ENCODE measurements around the gene MYH11.
"Not testable (repeated sequence)": the region's sequence is repeated elsewhere in the genome, so short reads cannot be mapped to it uniquely, and the experiment has no call there.

The MYH11 gene

GRCh38 chr16:15811481-15812400 is 45.1 kb downstream of the MYH11 start:
- Histone ChIP-seq H3K27me3 (peaks cover 8% of the 10 kb centered on the region), H3K4me1 (ENCODE audit: control insufficient read depth in 1 of 2, insufficient read depth in 1 of 2, low read depth in 1 of 2, low read length in 1 of 2) (no peaks in the 10 kb centered on the region), H3K36me3 (no peaks in the 10 kb centered on the region), H3K4me3 (ENCODE audit: low read depth in 1 of 2, low read length in 1 of 2) (no peak overlapping the region), H3K27ac (no peak overlapping the region), H3K9me3 (no peaks in the 10 kb centered on the region)
- no peak for TF ChIP-seq CTCF (IDR thresholded peaks at IDR 0.05)

GRCh38 chr16:15810949-15811348 is 45.9 kb downstream of the MYH11 start:
- no peaks in the 10 kb centered on the region for H3K36me3 ChIP-seq
- TF ChIP-seq CTCF (IDR thresholded peaks at IDR 0.05), result no peak
- peaks cover 8% of the 10 kb centered on the region for H3K27me3 ChIP-seq
- no peak overlapping the region for H3K27ac ChIP-seq
- H3K9me3 ChIP-seq, result no peaks in the 10 kb centered on the region
- H3K4me1 ChIP-seq (ENCODE audit: control insufficient read depth in 1 of 2, insufficient read depth in 1 of 2, low read depth in 1 of 2, low read length in 1 of 2), result no peaks in the 10 kb centered on the region
- H3K4me3 ChIP-seq (ENCODE audit: low read depth in 1 of 2, low read length in 1 of 2), result no peak overlapping the region

GRCh38 chr16:15810411-15810810 is 46.4 kb downstream of the MYH11 start:
- H3K36me3 ChIP-seq, result no peaks in the 10 kb centered on the region
- H3K4me3 ChIP-seq (ENCODE audit: low read depth in 1 of 2, low read length in 1 of 2), result no peak overlapping the region
- H3K9me3 ChIP-seq, result no peaks in the 10 kb centered on the region
- no peak for TF ChIP-seq CTCF (IDR thresholded peaks at IDR 0.05)
- no peaks in the 10 kb centered on the region for H3K4me1 ChIP-seq (ENCODE audit: control insufficient read depth in 1 of 2, insufficient read depth in 1 of 2, low read depth in 1 of 2, low read length in 1 of 2)
- H3K27ac ChIP-seq, result no peak overlapping the region
- H3K27me3 ChIP-seq, result peaks cover 8% of the 10 kb centered on the region

- not testable (repeated sequence) for H3K36me3 ChIP-seq; H3K4me3 ChIP-seq (ENCODE audit: low read depth in 1 of 2, low read length in 1 of 2); H3K27me3 ChIP-seq; H3K4me1 ChIP-seq (ENCODE audit: control insufficient read depth in 1 of 2, insufficient read depth in 1 of 2, low read depth in 1 of 2, low read length in 1 of 2); H3K27ac ChIP-seq; H3K9me3 ChIP-seq
Observed at GRCh38 chr16:15809297-15809696, 47.5 kb downstream of the MYH11 start.

DNA sequence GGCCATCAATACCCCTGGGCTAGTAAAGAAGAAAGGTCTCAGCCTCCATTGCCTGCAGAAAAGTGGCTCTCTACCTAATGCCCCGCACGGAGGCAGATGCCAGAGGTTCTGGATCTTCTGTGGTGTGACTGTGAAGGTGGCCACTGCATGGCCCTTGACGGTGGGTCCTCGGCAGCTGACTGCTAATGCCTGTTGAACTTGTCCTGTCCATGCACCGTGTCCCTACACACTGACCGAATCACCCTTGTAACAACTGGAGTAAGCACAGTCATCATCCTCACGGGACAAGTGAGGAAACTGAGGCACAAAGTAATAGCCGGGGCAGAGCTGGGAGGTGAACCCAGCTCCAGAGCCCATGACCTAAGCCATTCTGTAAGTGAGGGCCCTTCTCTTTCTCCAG is 48.8 kb downstream of the MYH11 start:
- H3K27me3 ChIP-seq, result peaks cover 8% of the 10 kb centered on the region

More for the DNA sequence above, 48.8 kb downstream of the MYH11 start:
- no peak overlapping the region for H3K4me3 ChIP-seq (ENCODE audit: low read depth in 1 of 2, low read length in 1 of 2)
- H3K27ac ChIP-seq, result no peak overlapping the region
- no peaks in the 10 kb centered on the region for H3K9me3 ChIP-seq
- H3K36me3 ChIP-seq, result no peaks in the 10 kb centered on the region
- H3K4me1 ChIP-seq (ENCODE audit: control insufficient read depth in 1 of 2, insufficient read depth in 1 of 2, low read depth in 1 of 2, low read length in 1 of 2), result no peaks in the 10 kb centered on the region
- no peak for TF ChIP-seq CTCF (IDR thresholded peaks at IDR 0.05)
